ENCODE results near the gene UPF2.

UPF2 gene

DNA sequence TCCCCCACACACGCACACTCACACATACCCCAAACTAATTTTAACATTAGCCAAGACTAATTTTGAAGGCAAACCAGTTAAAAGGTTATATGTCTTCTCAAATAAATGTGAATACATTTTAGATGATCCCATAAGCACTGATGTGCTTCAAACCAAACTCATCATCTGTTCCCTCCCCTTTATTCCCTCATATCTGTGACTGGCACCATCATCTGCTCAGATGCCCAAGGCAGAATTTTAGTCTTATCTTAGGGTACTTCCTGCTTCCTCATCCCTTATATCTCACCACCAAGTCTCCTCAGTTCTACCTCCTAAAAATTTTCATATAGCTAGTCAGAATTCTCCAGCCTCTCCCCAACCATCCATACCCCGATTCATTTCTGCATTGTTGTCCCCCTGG is 80.4 kb downstream of the UPF2 start:
- no peak for DNase-seq (ENCODE audit: low spot score)

DNA sequence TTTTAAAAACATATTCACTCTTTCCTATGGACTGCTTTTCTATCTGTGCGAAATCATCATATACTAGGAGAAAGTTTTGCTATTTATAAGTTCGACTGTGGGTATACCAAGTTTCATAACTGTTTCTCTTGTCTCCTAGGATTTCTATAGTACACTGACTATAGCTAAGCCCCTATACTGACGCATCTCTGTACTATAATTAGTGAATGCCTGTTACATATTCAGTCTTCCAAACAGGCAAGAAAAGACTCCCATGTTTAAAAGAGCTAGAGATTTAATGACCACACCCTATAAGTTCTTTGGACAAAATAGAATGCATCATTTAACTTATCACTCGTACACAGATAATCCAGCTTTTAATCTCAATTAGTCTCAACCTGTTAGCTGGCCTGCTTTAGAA is 80.8 kb downstream of the UPF2 start:
- no peak for DNase-seq (ENCODE audit: low spot score)

DNA sequence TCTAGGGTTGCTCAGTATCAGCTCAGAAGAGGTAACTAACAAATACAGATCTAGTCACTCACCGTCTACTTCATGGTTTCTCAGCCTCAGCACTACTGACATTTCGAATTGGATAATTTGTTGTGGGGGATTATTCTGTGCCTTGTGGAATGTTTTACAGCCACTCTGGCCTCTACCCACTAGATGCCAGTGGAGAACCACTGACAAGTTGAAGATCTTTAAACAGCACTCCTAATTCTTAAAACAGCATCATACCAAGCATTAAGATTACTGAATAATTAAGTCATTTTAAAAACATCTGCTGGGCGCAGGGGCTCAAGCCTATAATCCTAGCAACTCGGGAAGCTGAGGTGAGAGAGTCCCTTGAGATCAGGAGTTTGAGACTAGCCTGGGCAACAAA is 82.6 kb downstream of the UPF2 start:
- DNase-seq (ENCODE audit: low spot score): no peak

DNA sequence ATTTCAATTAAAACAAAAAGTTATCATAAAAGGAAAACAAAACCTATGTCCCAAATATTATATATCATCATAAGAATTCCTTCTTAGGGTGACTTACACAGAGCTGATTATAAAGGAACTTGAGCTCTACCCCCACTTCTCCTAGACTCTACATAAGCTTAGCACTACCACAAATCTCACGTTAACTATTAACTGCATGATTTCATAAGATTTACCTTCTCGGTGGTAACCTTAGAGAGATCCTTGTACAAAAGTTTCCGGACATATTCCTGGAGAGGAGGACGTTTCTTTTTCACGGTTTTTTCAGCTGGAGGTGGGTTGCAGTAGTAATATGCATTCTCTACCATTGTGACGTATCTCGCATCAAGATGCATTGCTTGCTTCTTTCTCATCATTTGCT is 83.7 kb downstream of the UPF2 start:
- peak; percentile 69 for DNase-seq (ENCODE audit: low spot score)

DNA sequence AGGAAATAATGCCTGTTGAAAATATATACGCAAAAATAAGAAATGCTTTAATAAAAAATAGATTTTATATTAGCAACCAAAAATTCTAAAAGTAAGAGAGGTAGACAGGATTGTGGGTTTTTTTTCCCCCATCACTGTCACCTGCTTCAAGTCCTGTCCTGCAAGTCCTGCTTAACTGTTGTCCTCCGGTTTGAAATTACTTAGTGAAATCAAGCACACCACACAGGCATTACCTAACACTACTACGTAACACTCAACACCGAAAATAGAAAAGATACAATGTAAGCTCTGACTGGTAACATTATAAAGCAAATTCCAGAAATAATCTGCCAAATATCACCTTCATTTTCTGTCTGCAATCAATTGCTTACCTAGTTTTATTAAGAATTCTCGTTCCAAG is 90.9 kb downstream of the UPF2 start:
- no peak for DNase-seq (ENCODE audit: low spot score)

DNA sequence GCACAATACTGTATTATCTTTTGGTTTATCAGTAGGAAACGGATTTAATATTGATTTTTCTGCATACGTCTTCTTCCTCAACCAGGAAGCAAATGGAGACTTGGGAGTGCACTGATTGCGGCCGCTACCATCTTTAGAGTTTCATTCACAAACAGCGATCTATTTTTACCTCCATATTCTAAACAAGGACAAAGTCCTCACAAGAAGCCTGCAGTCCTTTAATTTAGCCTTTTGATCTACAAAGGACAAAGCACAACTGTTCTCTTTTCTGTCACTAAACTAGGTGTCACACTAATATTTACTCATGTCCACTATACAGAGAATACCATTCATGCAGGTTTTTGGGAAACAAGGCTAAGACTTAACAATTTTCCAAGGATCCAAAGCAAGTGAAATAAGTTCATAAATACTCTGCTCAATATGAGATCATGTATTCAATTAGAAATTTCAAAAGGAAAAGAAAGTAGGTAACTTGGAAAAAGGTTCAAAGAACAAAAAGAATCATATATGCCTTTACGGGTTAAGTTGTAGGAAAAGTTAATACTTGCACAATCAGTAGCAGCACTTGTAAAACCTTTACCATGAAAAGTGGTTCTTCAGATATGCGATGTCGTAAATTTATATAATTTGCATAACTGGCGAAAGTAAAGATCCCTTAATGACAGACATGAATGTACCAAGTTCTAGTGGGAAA is 92.1 kb downstream of the UPF2 start:
- DNase-seq (ENCODE audit: low spot score): no peak

GRCh38 chr10:11949152-11949551 is 93.5 kb downstream of the UPF2 start:
- no peak for DNase-seq (ENCODE audit: low spot score)

DNA sequence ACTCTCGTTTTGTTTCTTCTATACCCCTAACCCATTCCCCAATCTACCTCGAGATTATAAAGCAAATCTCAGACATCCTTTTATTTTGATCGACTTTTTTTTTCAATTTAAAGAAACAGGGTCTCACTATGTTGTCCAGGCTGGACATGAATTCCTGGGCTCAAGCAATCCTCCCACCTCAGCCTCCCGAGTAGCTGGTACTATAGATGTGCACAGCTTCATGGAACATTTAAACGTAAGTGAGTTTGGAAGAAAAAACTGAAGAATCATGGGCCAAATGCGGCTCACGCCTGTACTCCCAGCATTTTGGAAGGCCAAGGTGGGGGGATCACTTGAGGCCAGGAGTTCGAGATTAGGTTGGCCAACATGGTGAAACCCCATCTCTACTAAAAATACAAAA is 96.0 kb downstream of the UPF2 start:
- DNase-seq (ENCODE audit: low spot score): no peak

GRCh38 chr10:11936389-11937152 is 106.0 kb downstream of the UPF2 start:
- DNase-seq (ENCODE audit: low spot score): no peak

DNA sequence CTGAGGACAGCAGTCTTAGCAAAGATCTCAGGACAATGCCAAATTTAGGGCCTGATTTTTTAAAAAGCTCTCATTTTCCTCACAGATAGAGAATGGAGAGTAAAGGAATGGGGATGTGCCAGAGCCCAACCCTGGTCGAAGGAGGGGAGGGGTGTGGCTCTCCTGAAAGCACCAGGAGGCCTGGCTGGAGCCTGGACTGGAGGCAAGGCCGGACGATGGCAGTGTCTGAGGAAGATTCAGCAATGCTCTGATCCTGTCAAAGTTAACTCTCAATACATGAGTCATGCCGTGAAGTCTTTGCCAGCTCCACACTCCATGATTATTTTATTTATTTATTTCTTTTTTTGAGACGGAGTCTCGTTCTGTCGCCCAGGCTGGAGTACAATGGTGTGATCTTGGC is 108.3 kb downstream of the UPF2 start:
- no peak for DNase-seq (ENCODE audit: low spot score)

GRCh38 chr10:11933577-11934223 is 108.9 kb downstream of the UPF2 start:
- DNase-seq (ENCODE audit: low spot score): no peak

- no peak for DNase-seq (ENCODE audit: low spot score)
These were observed 111.6 kb downstream of the UPF2 start for GRCh38 chr10:11931038-11931437.

DNA sequence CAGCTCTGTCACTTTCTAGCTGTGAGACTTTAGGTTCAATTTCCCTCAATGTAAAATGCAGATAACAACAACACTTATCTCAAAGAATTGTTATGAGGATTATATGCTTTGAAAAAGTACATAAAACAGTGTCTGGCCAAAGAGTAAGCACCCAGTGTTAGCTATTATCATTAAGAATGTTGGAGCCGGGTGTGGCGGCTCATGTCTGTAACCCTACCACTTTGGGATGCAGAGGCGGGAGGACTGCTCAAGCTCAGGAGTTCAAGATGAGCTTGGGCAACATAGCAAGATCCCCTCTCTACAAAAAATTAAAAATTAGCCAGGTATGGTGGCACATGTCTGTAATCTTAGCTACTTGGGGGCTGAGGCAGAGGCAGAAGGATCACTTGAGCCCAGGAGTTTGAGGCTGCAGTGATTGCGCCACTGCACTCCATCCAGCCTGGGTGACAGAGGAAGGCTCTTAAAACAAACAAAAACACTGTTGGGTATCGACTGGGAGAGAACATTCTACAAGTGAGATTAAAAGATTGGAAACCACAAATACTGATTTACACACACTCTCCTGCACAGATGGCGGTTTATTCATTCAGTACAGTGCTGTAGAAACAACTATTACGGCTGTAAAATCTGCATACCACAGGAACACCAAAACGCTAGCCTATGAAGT is 112.2 kb downstream of the UPF2 start:
- DNase-seq (ENCODE audit: low spot score): no peak

GRCh38 chr10:11927746-11928145 is 114.9 kb downstream of the UPF2 start:
- DNase-seq (ENCODE audit: low spot score): no peak

- DNase-seq (ENCODE audit: low spot score): no peak
These were observed 120.7 kb downstream of the UPF2 start for GRCh38 chr10:11921800-11922392.

DNA sequence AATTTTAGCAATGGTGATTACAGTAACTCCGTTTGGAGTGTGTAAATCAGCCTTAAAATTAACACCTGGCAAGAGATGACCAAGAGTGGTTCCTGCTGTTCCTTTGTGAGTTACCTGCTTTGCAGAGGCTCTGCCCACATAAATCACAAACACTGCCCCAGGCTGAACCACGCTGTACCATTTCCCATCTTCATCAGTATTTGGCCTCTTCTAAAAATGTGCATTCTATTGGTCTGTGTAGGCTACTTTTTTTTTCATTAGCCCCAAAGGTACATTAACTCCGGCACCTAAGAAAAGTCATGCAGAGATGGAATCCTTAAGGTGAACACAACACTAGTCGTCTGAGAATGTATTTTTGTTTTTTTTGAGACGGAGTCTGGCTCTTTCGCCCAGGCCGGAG is 123.3 kb downstream of the UPF2 start:
- DNase-seq (ENCODE audit: low spot score): no peak

DNA sequence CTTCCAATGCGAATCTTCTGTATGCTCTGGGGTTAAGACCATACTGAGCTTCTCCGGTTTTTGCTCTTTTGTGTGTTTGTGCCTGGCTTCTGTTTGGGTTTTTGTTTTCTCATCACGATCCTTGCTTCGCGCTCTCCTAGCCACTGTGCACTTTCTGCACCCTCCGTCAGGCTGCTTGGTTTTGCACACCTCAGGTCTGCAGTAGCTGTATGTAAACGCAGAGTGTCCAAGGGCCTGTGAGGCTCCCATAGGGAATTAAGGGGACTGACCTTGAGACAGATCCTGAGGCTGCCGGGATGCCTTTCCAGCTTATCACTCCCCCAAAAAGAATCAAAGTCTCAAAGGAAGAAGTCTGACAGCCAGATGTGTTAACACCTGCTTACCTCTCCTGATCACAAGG is 124.2 kb downstream of the UPF2 start:
- no peak for DNase-seq (ENCODE audit: low spot score)

GRCh38 chr10:11913079-11913641 is 129.4 kb downstream of the UPF2 start:
- peak; percentile 15 for DNase-seq (ENCODE audit: low spot score)

DNA sequence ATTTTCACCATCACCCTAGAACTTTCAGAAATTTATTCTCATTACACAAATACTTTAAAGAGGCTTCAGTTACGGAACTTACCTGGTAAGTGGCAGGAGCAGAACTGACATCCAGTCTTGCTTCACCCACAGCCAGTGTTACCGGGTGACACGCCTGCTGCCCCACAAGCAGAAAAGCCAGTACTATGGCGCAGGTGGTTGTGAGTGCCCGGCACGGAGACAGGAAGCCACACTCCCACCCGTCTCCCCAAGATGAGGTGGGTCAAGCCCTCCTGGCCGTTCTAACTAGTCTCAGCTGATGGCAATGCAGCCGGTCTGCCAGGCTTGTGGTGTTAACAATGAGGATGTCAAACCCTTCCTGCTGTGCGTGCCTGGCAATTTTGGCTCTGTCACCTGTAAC is 132.5 kb downstream of the UPF2 start:
- no peak for DNase-seq (ENCODE audit: low spot score)

DNA sequence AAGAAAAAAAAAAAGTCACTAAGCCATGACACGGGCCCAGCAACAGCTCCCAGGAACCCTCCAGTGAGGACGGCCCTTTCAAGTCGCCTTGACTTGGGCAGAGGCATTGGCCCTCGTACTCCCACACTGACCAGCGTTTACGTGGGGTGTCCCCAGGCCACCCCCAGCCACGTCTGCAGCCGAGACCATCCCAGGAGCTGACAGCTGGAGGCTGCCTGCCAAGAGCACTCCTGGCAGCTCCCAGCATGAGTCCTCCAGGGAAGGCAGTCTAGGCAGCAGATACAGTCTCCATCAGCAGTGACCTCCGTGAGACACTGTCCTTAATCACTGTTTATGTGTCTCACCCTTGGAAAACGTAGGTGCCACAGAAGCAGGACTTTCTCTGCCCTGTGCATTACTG is 133.0 kb downstream of the UPF2 start:
- no peak for DNase-seq (ENCODE audit: low spot score)

- no peak for DNase-seq (ENCODE audit: low spot score)
These were observed 133.6 kb downstream of the UPF2 start for GRCh38 chr10:11908991-11909390.

DNA sequence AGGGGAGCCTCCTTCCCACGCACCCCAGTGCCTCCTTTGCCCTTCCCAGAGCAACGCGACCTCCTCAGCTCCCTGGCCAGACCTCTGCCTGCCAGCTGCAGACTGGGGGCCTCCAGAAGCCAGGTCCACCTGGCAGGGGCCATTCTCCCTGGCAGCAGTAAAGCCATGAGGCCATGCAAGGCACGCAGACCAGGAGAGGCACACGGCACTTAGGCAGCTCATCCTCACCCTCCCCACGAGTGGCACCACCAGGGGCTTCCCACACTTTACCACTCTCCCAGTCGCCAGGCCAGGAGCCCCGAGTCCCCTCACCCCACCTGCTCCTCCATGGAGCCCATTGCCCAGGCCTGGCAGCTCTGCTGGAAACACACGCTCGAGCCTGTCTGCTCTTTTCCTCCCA is 134.1 kb downstream of the UPF2 start:
- no peak for DNase-seq (ENCODE audit: low spot score)
